ENCODE results near the gene SRPRA.
A peak's percentile ranks its signal among the peaks of the same experiment; 100 is the strongest.
"Not testable (repeated sequence)": the region's sequence is repeated elsewhere in the genome, so short reads cannot be mapped to it uniquely, and the experiment has no call there.

The SRPRA gene

DNA sequence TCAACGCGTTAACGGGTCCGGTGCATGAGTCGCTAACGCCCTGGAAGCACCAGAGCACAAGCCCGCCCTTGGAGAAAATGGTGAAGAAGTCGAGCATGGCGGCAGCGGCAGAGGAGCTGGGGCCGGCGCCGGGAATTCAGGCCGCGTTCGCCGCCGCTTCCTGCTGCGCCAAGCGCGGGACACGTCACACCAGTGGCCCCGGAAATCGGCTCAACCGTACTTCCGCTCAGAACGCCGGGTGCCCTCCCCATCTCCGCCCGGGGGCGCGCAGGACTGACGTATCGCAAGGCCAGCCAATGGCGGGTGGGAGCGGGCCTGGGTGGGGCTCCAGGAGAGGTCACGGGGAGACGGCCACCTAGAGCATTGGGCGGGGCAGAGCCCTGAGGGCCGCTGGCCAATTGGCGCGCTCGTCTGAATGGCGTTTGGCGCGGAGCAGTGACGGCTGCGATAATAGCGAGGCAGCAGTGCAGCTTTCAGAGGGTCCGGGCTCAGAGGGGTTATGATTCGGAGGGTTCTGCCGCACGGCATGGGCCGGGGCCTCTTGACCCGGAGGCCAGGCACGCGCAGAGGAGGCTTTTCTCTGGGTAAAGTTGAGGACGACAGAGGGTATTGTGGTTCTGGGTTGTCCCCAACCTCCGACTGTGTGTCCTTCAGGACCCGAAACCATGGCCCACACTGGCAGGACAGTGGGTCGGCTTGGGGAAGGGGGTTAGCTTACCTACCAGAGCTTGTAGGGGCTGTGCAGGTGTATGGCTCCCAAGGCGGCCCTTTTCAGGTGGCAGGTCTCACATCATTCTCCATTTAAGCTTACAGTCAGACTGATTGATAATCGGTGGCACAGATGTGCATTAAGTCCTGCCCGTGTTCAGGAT lies at the start of gene SRPRA, which contains the start of gene FOXRED1:
TSS of gene SRPRA (minus strand) at position 188 of the 872 bp plus-strand sequence. CDS start at position 97, 91 bp downstream.
TSS of gene FOXRED1 (plus strand) at position 447 of the 872 bp plus-strand sequence. CDS start at position 500, 53 bp downstream.
- DNase-seq (ENCODE audit: low read depth): peak; percentile 100

DNA sequence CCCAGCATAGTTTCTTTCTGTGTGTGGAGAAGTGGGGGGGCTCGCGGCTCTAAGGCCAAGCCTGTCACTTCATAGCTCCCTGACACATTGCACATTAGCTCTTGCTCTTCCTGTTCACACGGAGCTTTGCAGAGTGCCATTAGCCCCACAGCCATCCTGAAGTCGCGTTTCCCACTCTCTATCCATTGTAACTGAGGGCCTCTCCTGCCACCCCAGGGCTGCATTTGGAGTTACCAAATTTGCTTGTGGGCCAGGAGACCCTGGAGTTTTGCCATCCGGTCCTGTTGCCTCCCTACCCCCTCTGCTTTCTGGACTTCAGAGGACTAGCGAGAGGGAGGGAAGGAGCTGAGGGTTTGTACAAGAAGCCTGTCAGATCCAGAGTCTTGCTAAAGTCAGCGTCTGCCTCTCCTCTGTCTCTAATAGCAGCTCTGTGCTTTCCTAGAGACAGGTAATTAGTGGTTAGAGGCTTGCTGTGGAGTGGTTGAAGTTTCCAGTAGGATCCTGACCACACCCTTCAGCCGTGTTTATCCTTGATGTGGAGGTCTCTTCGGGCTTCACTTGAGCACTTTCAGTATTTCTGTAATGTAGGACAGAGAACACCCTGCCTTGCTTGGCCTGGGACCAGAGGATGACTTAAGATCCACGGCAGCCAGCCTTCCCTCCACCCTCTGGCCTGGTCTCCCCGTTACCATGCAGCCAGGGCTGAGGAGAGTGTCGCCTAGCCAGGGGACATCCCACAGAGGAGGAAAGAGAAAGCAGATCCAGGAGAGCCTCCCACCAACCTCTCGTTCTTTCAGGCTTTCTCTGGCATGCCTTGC lies 49.3 kb upstream of the SRPRA start:
- DNase-seq (ENCODE audit: low read depth): no peak

DNA sequence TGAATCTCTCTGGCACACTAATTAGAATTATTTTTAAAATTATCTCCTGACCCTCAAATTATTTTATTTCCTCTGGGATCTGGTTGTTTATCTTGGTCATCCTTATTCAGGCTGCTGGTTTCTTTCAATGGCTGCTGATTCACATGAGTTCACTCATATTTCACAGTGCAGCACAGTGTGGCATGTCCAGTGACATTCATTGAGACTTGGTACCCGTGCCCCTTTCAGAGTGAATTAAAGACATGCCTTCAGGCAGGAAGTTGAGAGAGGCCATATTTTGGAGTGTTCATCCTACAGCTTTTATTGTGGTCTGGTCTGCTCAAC lies 48.7 kb upstream of the SRPRA start:
- no peak for DNase-seq (ENCODE audit: low read depth)

DNA sequence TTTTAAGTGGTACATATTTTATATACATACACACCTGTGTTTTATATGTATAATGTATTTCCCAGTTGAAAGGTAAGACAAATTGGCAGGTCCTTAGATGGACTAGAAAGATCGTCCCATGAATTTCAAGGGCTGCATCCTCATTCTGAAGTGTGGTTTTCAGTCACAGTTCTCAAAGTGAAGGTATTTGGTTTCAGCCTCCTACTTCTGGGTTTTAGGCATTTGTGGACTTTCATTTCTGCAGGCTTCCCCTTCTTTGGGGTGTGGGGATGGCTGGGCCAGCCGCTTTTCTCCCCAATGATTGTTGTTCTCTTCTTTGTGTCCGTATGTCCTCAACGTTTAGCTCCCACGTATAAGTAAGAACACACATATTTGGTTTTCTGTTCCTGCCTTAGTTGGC lies 45.1 kb upstream of the SRPRA start:
- no peak for DNase-seq (ENCODE audit: low read depth)

GRCh38 chr11:126312961-126313360 lies 44.3 kb upstream of the SRPRA start:
- no peak for DNase-seq (ENCODE audit: low read depth)

- DNase-seq (ENCODE audit: low read depth): no peak
Measured at GRCh38 chr11:126311401-126312291, 43.0 kb upstream of the SRPRA start.

GRCh38 chr11:126310992-126311310 lies 42.3 kb upstream of the SRPRA start:
- DNase-seq (ENCODE audit: low read depth): no peak

- no peak for DNase-seq (ENCODE audit: low read depth)
Measured at GRCh38 chr11:126310200-126310991, 41.7 kb upstream of the SRPRA start.

DNA sequence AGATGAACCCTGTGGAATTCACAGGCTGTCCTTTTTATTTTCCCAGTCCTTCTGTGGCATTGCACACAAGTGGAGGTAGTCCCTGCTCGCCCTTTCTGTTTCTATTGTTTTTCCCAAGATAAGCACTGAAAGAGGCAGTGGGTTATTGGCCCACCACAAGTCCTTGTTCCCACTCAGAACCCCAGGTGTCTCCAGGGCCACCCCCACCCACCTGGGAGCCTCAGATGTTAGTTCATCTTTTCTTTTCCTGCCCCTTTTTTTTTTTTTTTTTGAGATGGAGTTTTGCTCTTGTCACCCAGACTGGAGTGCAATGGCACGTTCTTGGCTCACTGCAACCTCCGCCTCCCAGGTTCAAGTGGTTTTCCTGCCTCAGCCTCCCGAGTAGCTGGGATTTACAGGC lies 40.1 kb upstream of the SRPRA start:
- DNase-seq (ENCODE audit: low read depth): not testable (repeated sequence)

GRCh38 chr11:126308271-126308671 lies 39.6 kb upstream of the SRPRA start:
- no peak for DNase-seq (ENCODE audit: low read depth)

DNA sequence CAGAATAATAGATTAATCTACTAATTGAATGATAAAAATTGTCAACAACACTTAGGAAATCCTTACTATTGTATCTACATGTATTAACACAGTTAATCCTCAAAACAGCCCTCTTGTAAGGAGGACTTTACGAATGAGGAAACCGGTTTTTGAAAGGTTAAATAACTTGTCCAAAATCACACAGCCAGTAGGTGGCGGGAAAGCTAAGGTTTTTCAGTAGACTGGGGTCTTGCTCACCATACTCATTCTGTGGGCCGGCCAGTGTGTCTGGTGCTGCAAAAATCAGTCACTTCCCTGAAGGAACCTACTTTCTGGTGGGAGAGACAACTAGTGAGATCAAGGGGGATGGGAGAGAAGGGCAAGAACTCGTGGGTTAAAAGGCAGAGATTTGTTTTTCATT lies 39.0 kb upstream of the SRPRA start:
- DNase-seq (ENCODE audit: low read depth): no peak

DNA sequence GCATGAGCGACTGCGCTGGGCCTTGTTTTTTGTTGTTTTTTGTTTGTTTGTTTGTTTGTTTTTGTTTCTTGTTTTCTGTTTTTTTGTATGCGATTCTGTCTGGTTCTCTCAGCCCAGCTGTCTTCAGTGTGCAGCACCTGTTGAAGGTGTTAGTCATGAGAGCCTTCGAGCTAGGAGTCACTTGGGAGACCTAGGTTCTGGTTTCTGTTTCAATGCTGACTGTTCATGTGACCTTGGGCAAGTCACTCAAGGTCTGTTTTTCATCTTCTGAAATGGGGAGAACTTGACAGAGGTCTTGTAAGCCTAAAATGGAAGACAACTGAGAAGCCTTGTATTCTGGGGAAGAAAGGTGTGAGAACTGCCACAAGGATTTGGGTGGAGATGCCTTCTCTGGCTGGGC lies 37.0 kb upstream of the SRPRA start:
- no peak for DNase-seq (ENCODE audit: low read depth)

- DNase-seq (ENCODE audit: low read depth): no peak
Measured at GRCh38 chr11:126304457-126305075, 35.9 kb upstream of the SRPRA start.

DNA sequence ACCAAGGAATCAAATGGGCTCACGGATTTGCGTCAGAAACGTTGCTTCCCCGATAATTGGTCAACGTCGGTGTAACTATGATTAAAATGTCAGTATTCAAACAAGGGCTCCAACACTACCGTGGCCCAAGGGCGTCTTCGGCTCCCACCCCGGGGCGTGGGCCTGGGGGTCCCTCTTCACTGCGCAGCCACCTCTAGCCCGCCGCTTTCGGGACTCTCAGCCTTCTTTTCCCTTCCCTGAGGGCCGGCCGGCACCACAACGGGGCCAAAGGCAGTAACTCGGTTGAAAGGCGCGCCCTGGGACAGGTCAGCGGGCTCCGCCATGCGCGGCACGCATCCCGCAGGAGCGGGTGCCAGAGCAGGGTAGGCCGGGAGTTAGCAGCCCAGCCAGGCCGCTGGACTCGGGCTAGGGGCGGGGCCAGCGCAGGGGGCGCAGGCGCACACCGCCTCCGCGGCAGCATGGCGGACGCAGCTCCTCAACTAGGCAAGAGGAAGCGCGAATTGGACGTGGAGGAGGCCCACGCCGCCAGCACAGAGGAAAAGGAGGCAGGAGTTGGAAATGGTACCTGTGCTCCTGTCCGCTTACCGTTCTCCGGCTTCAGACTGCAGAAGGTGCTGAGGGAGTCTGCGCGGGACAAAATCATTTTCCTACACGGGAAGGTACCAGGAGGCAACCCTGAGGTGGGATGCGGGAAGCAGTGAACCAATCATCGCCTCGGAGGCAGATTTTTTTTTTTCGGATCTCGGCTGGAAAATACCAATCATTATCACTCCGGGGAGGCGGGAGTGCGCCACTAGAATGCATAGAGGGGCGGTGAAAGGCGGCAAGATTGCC lies 35.1 kb upstream of the SRPRA start, which contains the start of gene DCPS:
TSS of gene DCPS (plus strand) at position 438 of the 834 bp plus-strand sequence. CDS start at position 459, 21 bp downstream.
- peak; percentile 76 for DNase-seq (ENCODE audit: low read depth)

DNA sequence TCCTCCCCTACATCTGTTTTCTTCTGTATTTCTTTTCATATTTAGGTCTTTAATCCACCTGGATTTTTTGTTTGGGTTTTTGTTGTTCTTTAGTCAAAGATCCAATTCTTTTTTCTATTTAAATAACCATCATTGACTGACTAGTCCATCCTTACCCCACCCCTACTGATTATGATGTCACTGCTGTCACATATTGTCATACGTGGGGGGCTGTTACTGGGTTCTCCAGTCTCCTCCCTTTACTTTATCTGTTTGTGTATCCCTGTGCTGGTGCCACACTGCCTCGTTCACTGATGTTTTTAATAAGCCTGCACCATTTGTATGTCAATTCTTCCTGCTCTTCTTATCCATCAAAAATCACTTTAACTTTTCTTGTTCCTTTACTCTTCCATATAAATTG lies 28.3 kb upstream of the SRPRA start:
- no peak for DNase-seq (ENCODE audit: low read depth)

DNA sequence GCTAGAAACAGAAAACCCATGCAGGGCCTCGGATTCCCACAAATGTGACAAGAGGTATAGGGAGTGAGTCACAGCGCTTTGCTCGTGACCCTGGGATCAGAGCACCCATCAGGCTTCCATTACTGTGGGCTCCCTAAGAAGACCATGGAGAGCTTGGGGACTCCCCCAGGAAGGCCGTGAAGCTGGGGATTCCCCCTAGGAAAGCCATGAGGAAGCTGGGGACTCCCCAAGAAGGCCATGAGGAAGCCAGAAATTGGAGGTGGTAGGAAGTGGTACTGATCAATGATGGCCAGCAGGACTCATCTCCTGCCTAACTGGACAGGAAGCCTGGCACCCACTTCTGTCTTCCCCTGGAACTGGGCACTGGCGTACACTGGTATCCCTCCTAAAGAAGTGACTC lies 25.0 kb upstream of the SRPRA start:
- no peak for DNase-seq (ENCODE audit: low read depth)

DNA sequence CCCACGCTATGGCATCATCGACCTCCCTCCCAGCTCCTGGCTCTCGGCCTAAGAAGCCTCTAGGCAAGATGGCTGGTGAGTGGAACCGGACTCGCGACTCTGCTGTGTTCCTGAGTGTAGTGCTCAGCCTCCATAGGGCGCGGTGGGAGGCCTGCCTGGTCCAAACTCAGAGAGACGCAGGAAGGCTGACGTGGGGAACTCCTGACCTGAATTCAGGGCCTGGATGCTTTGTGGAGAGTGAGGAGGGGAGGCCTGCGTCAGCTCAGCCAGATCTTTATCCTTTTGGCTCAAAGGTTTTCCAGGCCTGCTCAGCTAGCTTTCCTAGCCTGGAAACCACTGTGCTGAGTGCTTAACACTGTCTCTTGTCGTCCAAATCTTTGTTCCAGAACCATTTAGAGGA lies 22.2 kb upstream of the SRPRA start:
- no peak for DNase-seq (ENCODE audit: low read depth)

DNA sequence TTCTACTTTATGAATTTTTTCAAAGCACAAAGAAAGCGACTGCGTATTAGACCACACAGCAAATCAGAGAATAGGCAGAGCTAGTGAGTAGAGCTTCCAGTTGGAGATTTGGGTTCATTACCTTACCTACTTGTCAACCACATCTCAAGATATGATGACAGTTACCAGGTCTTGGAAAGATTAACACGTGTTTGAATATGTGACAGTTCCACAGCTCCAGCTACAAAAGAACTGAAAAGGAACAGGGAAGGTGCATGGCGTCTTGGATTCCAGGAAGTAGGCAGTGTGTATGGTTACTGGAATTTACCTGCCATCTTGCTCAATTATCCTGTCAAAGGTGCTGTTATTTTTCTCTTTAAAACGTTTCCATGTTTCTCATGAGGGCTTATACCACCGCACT lies 19.5 kb upstream of the SRPRA start:
- no peak for DNase-seq (ENCODE audit: low read depth)

GRCh38 chr11:126284829-126285228 lies 16.1 kb upstream of the SRPRA start:
- peak; percentile 70 for DNase-seq (ENCODE audit: low read depth)
